Keratinocyte (primary cell): ENCODE results near the gene SEMA3C. TPM values are rescaled to one million over a fixed set of nuclear protein-coding genes. Genes with fewer than 3 reads are reported as not detected.

Experiments used
- DNase-seq: peaks from one replicate; pipeline ENCODE4 v3.0.0-alpha.2; 2011; ENCODE audit warnings: low read depth, missing footprints, low spot score
- FAIRE-seq: peaks from 2 replicates; lab custom pipeline; 2011; peaks lifted over from hg19 to GRCh38; lab: Jason Lieb, UNC
- H2AFZ ChIP-seq: 2 replicates; pipeline ENCODE4 v1.6.0; 2012; ENCODE audit warnings: low read length, control low read depth, inconsistent platforms; ENCODE audit not compliant: control insufficient read depth
- H3K27ac ChIP-seq: 2 replicates; pipeline ENCODE4 v1.5.1; 2011; ENCODE audit warnings: low read length; ENCODE audit not compliant: control insufficient read depth, insufficient read depth
- H3K27me3 ChIP-seq: 3 replicates; pipeline ENCODE4 v1.6.0; 2011; ENCODE audit warnings: low read length; ENCODE audit not compliant: control insufficient read depth, insufficient read depth; ENCODE audit errors: extremely low read depth
- H3K36me3 ChIP-seq, 2 experiments: 2 replicates in 1 of 2; 3 replicates in 1 of 2; pipeline ENCODE4 v1.5.1; 2011; ENCODE audit warnings: low read length in 2 of 2, mild to moderate bottlenecking in 1 of 2; ENCODE audit not compliant: control insufficient read depth in 2 of 2, insufficient read depth in 2 of 2; ENCODE audit errors: extremely low read depth in 1 of 2
- H3K4me1 ChIP-seq: 3 replicates; pipeline ENCODE4 v1.5.1; 2011; ENCODE audit warnings: low read length; ENCODE audit not compliant: control insufficient read depth, insufficient read depth; ENCODE audit errors: extremely low read depth
- H3K4me2 ChIP-seq: 3 replicates; pipeline ENCODE4 v1.6.0; 2011; ENCODE audit warnings: low read depth, low read length; ENCODE audit not compliant: control insufficient read depth, insufficient read depth; ENCODE audit errors: extremely low read depth
- H3K4me3 ChIP-seq, 3 experiments: fragments of 200-600 bp in 1 of 3; sonication (generic) in 1 of 3; 2 replicates in 2 of 3; 3 replicates in 1 of 3; pipeline ENCODE4 v1.5.1; 2011 to 2016; ENCODE audit warnings: low read length in 3 of 3, mild to moderate bottlenecking in 3 of 3, control low read depth in 2 of 3, inconsistent platforms in 1 of 3, low read depth in 1 of 3, mixed read lengths in 1 of 3, mixed run types in 1 of 3, moderate library complexity in 1 of 3; ENCODE audit not compliant: control insufficient read depth in 2 of 3, insufficient read depth in 2 of 3; ENCODE audit errors: extremely low read depth in 1 of 3
- H3K79me2 ChIP-seq: 2 replicates; pipeline ENCODE4 v1.6.0; 2012; ENCODE audit warnings: low read length; ENCODE audit not compliant: control insufficient read depth, insufficient read depth
- H3K9ac ChIP-seq: 3 replicates; pipeline ENCODE4 v1.6.0; 2011; ENCODE audit warnings: low read length; ENCODE audit not compliant: control insufficient read depth, insufficient read depth; ENCODE audit errors: extremely low read depth
- H3K9me1 ChIP-seq: 3 replicates; pipeline ENCODE4 v1.6.0; 2011; ENCODE audit warnings: low read length; ENCODE audit not compliant: control insufficient read depth, insufficient read depth; ENCODE audit errors: extremely low read depth
- H3K9me3 ChIP-seq: 2 replicates; pipeline ENCODE4 v1.5.1; 2012; ENCODE audit warnings: low read depth, low read length; ENCODE audit not compliant: control insufficient read depth
- H4K20me1 ChIP-seq: 3 replicates; pipeline ENCODE4 v1.6.0; 2011; ENCODE audit warnings: low read length; ENCODE audit not compliant: control insufficient read depth, insufficient read depth; ENCODE audit errors: extremely low read depth
- CTCF ChIP-seq, 3 experiments: IDR thresholded peaks in 1 of 3; conservative IDR thresholded peaks in 1 of 3; optimal IDR thresholded peaks in 1 of 3; 2 replicates in 2 of 3; 3 replicates in 1 of 3; pipeline versions ENCODE3 to v1.5.1; 2011; ENCODE audit warnings: low read length in 3 of 3, mild to moderate bottlenecking in 3 of 3, moderate library complexity in 2 of 3, control low read depth in 1 of 3, inconsistent platforms in 1 of 3; ENCODE audit not compliant: insufficient read depth in 2 of 3; ENCODE audit errors: extremely low read depth in 1 of 3
- EZH2 ChIP-seq: IDR thresholded peaks from one replicate; pipeline ENCODE4 v1.6.1; 2012; ENCODE audit warnings: inconsistent platforms, mild to moderate bottlenecking, low read length, moderate library complexity
- dilution Hi-C: fragments of 300-500 bp; cut with MboI; formaldehyde crosslinking; loops from one replicate; pipeline ENCODE4 v1.7.0; 2020; ENCODE audit warnings: low sequenced_read_pairs; ENCODE audit not compliant: extremely low pct_ligation_motif_present
- polyA plus RNA-seq, 5 experiments: library from polyadenylated mRNA; depleted of rRNA in 3 of 5; stranded (reverse) in 3 of 5; stranded (forward) in 1 of 5; unstranded in 1 of 5; fragments of >200 nt; gene quantifications; 1 replicate in 1 of 5; 2 replicates in 3 of 5; 3 replicates in 1 of 5; pipeline versions ENCODE4 v1.2.1 to v1.2.3, GENCODE V29; 2011 to 2012; ENCODE audit warnings: missing spikeins in 2 of 5, low read depth in 1 of 5, low replicate concordance in 1 of 5

SEMA3C gene
- polyA plus RNA-seq, 1 donor (not counting 4 experiments of a cell fraction or from before 2014, with no cell fraction given): 142 TPM

- dilution Hi-C loops: no loop called here
- Histone ChIP-seq H3K4me2 (no peak overlapping the region), H3K79me2 (no peaks in the 10 kb centered on the region), H3K9me3 (no peaks in the 10 kb centered on the region), H3K9ac (no peak overlapping the region), H3K9me1 (no peaks in the 10 kb centered on the region), H3K27ac (no peak overlapping the region), H3K27me3 (no peaks in the 10 kb centered on the region), H3K4me1 (peaks cover 10% of the 10 kb centered on the region), H3K4me3 (no peak overlapping the region), H2AFZ (no peak overlapping the region), H4K20me1 (no peaks in the 10 kb centered on the region), H3K36me3 (peaks cover 3 to 8% of the 10 kb centered on the region in 2 experiments)
- TF ChIP-seq EZH2: no peak
- no peak for TF ChIP-seq CTCF (optimal IDR thresholded peaks at IDR 0.05 in 1 of 3, IDR thresholded peaks at IDR 0.05 in 1 of 3, conservative IDR thresholded peaks at IDR 0.05 in 1 of 3; ENCODE audit: extremely low read depth in 1 of 3, insufficient read depth in 2 of 3, low read length in 3 of 3)
- DNase-seq (no peak), FAIRE-seq (no peak)
Observed at GRCh38 chr7:80821771-80822319, 97.0 kb downstream of the SEMA3C start.

- no peak overlapping the region for H3K9ac ChIP-seq
- H3K27ac ChIP-seq: no peak overlapping the region
- no peaks in the 10 kb centered on the region for H4K20me1 ChIP-seq
- H3K4me3 ChIP-seq: no peak overlapping the region
- H3K4me1 ChIP-seq: no peaks in the 10 kb centered on the region
- H3K27me3 ChIP-seq: no peaks in the 10 kb centered on the region
- no peaks in the 10 kb centered on the region for H3K9me3 ChIP-seq
- DNase-seq: no peak
- H3K4me2 ChIP-seq: no peak overlapping the region
- H3K9me1 ChIP-seq: no peaks in the 10 kb centered on the region
- dilution Hi-C loops: no loop called here
- FAIRE-seq: no peak
- H3K79me2 ChIP-seq: no peaks in the 10 kb centered on the region
- TF ChIP-seq EZH2: no peak
- no peak for TF ChIP-seq CTCF (optimal IDR thresholded peaks at IDR 0.05 in 1 of 3, IDR thresholded peaks at IDR 0.05 in 1 of 3, conservative IDR thresholded peaks at IDR 0.05 in 1 of 3; ENCODE audit: extremely low read depth in 1 of 3, insufficient read depth in 2 of 3, low read length in 3 of 3)
- H3K36me3 ChIP-seq: peaks cover 3 to 12% of the 10 kb centered on the region in 2 experiments
- H2AFZ ChIP-seq: no peak overlapping the region
Observed at GRCh38 chr7:80819503-80819902, 99.3 kb downstream of the SEMA3C start.
